Memory B cell (primary cell): ENCODE measurements around the gene SMTNL2.

Experiments
- ATAC-seq: fragments of 150-1000 bp; cut with Tn5 transposase; 2 replicates; pipeline ENCODE4 v1.10.0; 2021; ENCODE audit warnings: low read depth, mild to moderate bottlenecking, moderate library complexity
- DNase-seq, 2 donors: peaks; one replicate each; pipeline ENCODE4 v3.0.0; 2022; ENCODE audit warnings: low spot score in 2 of 2
- H3K27ac Mint-ChIP-seq: one replicate; pipeline ENCODE4 v1.8.0; 2022; ENCODE audit warnings: mild to moderate bottlenecking, moderate library complexity, mixed read lengths
- H3K27me3 Mint-ChIP-seq: one replicate; pipeline ENCODE4 v1.8.0; 2022; ENCODE audit warnings: mixed read lengths
- H3K36me3 Mint-ChIP-seq: one replicate; pipeline ENCODE4 v1.8.0; 2022; ENCODE audit warnings: mild to moderate bottlenecking, mixed read lengths
- H3K4me1 Mint-ChIP-seq: one replicate; pipeline ENCODE4 v1.8.0; 2022; ENCODE audit warnings: mixed read lengths
- H3K4me3 Mint-ChIP-seq: one replicate; pipeline ENCODE4 v1.8.0; 2022; ENCODE audit warnings: mild to moderate bottlenecking, moderate library complexity, mixed read lengths
- H3K9me3 Mint-ChIP-seq: one replicate; pipeline ENCODE4 v1.8.0; 2022; ENCODE audit warnings: mixed read lengths

SMTNL2 gene

DNA sequence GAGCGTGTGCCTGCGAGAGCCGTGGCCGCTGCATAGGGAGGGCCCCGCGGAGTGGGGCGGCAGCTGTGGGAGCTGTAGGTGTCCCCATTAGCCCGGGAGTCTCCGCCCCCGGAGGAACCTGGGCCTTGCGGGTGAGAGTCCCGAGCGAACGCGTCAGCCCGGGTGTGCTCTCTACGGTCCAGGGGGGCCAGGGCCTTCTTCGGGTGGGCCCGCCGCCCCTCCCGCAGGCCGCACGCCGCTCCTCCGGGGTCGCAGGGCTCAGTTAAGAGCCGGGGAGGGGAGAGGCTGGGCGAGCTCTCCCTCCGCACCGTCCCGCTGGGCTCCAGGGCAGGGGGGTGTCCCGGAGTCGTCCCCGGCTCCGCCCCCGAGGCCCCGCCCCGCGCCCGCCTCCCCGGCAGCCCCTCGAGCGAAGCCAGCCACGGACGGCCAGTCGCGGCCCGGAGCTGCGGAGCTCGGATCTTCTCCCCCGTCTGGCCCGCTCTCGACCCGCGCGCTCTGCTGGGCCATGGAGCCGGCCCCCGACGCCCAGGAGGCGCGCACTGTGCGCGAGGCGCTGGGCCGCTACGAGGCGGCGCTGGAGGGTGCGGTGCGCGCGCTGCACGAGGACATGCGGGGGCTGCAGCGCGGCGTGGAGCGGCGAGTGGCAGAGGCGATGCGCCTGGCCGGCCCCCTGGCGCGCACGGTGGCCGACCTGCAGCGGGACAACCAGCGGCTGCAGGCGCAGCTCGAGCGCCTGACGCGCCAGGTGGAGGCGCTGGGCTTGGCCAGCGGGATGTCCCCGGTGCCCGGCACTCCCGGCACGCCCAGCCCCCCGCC is at the start of gene SMTNL2:
Gene SMTNL2 (plus strand): TSS at position 429 of the 816 bp plus-strand sequence. CDS start 77 bp downstream, at position 506.
- H3K9me3 Mint-ChIP-seq, result no peaks in the 10 kb centered on the region
- ATAC-seq (peak; percentile 57), DNase-seq (peak in 1 of 2 donors; percentile 25)
- no peaks in the 10 kb centered on the region for H3K36me3 Mint-ChIP-seq
- H3K27ac Mint-ChIP-seq, result no peak within 1 kb of the TSS
- H3K4me3 Mint-ChIP-seq, result peak within 1 kb of the TSS; percentile 81
- H3K27me3 Mint-ChIP-seq, result peaks cover 34% of the 10 kb centered on the region
- peaks cover 5% of the 10 kb centered on the region for H3K4me1 Mint-ChIP-seq

DNA sequence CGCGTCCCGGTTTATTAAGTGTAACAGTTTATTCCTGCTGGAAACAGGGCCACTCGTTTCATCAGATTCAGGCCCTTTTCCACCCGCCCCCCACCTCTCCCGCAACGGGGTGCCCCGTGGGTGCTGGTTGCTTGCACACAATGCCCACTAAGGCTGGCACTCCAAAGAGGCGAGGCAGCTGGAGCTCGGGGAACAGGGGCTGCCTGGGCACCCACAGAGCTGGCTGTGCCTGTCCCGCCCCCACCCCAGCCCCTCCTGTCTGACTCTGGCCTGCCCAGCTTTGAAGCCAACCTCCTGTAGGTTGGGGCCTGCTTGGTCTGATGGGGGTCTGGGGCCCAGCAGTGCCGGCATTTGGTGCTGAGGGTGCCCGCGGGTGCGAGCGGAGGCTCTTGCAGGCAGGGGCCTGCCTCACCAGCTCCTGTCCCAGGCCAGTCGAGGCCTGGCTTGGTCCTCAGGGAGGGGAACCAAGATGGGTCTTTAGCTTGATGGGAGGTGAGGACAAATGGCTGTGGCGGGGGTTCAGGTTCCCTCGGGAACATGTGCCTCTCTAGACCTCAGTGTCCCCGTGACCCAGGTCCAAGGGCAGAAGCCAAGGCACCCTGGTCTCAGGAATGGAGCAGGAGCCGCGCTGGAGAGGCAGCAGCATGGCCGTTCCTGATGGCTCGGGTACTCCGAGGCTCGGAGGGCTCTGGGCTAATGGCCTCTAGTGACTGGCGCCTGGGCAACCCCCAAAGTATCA is 49.2 kb upstream of the SMTNL2 start:
- H3K9me3 Mint-ChIP-seq, result no peaks in the 10 kb centered on the region
- H3K27ac Mint-ChIP-seq, result no peak overlapping the region
- no peak for ATAC-seq
- peaks cover 11% of the 10 kb centered on the region for H3K4me1 Mint-ChIP-seq
- H3K36me3 Mint-ChIP-seq, result peaks cover 3% of the 10 kb centered on the region
- no peak overlapping the region for H3K4me3 Mint-ChIP-seq
- no peak for DNase-seq
- H3K27me3 Mint-ChIP-seq, result peaks cover 12% of the 10 kb centered on the region

DNA sequence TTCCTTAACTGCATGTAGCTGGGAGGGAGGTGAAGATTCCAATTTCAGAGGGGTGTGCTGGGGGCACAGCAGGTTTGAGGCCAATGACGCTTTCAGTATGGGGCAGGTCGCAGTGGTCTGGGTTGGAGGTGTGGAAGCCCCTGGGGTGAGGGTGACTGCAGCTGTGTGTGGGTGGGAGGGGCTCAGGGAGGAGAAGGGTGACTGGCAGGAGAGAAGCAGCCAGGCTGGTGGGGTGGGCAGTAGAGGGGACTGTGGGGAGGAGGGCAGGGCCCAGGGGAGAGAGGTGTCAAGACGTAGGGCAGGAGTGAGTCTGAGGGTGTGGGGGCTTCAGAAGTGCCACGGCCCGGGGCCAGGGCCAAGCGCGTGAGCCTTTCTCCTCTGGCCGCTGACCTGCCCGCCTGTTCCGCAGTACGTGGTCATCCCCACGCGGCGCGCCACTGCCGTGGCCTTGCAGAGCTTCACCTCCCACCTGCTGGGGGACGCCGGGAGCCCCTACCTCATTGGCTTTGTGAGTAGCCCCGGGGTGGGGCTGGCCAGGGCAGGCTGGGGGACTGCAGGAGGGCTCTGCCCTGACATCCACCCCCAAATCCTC is 48.6 kb upstream of the SMTNL2 start:
- no peak for DNase-seq

DNA sequence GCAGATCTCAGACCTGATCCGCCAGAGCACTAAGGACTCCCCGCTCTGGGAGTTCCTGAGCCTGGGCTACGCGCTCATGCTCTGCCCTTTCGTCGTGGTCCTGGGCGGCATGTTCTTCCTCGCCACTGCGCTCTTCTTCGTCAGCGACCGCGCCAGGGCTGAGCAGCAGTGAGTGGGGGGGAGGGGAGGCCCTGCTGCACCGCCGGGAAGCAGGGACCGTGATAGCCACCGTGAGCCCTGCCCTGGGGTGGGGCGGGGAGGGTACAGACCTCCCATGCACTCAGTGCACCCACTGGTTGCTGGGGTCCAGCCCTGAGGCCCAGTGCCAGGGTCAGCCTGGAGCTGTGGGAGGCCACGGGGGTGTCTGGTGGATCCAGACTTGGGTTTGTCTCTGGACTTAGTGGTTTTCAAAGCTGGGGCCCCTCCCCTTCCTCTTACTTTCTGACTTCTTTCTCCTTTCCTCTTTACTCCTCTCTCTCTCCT is 48.0 kb upstream of the SMTNL2 start:
- peaks cover 11% of the 10 kb centered on the region for H3K4me1 Mint-ChIP-seq
- ATAC-seq, result no peak
- H3K9me3 Mint-ChIP-seq, result no peaks in the 10 kb centered on the region
- no peak for DNase-seq
- peaks cover 12% of the 10 kb centered on the region for H3K27me3 Mint-ChIP-seq
- H3K4me3 Mint-ChIP-seq, result peak overlapping the region; percentile 6
- H3K36me3 Mint-ChIP-seq, result peaks cover 6% of the 10 kb centered on the region
- H3K27ac Mint-ChIP-seq, result no peak overlapping the region

More for the DNA sequence above, 48.6 kb upstream of the SMTNL2 start:
- H3K27ac Mint-ChIP-seq, result no peak overlapping the region
- peaks cover 11% of the 10 kb centered on the region for H3K4me1 Mint-ChIP-seq
- H3K9me3 Mint-ChIP-seq, result no peaks in the 10 kb centered on the region
- no peak overlapping the region for H3K4me3 Mint-ChIP-seq
- H3K36me3 Mint-ChIP-seq, result peaks cover 3% of the 10 kb centered on the region
- no peak for ATAC-seq
- peaks cover 12% of the 10 kb centered on the region for H3K27me3 Mint-ChIP-seq

DNA sequence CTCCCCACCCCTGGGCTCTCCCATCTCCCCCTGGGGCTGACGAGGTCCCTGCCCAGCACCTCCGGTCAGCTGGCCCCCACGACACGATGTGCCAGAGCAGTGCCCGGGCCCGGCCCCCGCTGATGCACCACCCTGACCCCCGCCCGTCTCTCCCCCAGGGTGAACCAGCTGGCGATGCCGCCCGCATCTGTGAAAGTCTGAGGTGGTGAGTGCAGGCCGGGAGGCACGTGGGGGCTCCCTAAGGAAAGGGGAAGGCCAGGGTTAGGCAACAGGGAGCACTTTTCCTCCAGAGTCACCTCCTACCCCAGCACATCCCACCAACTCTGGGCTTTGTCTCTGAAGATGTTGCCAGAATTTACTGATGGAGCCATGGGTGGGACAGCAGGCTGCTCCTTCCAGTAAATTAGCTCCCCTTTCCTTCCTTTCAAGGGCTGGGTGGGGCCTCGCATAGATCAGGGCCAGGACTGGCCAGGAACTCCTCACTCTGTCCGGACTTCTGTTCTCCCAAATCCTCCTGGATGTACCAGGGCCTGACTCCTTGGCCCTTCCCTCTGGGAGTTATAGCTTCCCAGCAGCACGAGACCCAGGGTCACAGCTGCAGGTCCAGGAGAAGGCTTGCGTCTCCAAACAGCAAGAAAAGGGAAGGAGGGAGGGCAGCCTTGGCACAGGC is 47.5 kb upstream of the SMTNL2 start:
- peaks cover 11% of the 10 kb centered on the region for H3K4me1 Mint-ChIP-seq
- H3K27me3 Mint-ChIP-seq, result peaks cover 12% of the 10 kb centered on the region
- H3K27ac Mint-ChIP-seq, result no peak overlapping the region
- ATAC-seq, result no peak
- H3K36me3 Mint-ChIP-seq, result peaks cover 6% of the 10 kb centered on the region
- H3K9me3 Mint-ChIP-seq, result no peaks in the 10 kb centered on the region
- peak overlapping the region; percentile 6 for H3K4me3 Mint-ChIP-seq
- DNase-seq, result no peak

DNA sequence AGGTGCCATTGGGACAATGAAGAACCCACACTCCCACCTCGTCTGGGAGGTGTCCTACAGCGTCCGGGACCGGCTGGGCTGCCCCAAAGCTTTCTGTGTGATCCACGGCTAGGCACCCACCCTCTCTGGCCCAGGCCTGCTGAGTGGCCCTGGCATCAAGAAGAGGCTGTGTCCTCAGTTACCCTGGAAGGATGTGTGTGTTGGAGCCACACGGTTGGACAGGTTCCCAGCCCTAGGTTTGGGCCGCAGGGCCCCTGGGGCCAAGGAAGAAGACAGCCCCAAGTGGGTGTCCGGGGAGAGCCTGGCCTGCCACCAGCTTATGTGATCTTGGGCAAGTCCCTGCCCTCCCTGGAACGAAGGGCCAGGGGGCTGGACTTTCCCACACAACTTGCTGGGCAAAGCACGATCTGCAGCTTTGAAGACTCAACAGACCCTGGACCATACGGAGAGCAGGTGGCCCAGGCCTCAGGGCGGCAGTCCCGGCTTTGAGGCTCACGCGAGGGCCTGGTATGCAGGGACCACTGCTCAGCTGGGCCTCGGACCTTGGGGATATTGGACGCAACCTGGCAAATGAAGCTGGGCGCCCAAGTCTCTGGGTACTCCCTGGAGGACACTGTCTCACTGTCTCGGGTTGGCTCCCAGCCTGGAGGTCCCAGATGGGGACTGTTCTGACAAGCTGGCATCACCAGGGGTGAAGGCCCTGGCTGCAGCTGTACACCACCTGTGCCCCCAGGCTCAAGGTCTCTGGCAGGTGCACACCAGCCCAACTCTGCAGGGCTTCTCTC is 46.7 kb upstream of the SMTNL2 start:
- no peak overlapping the region for H3K27ac Mint-ChIP-seq

DNA sequence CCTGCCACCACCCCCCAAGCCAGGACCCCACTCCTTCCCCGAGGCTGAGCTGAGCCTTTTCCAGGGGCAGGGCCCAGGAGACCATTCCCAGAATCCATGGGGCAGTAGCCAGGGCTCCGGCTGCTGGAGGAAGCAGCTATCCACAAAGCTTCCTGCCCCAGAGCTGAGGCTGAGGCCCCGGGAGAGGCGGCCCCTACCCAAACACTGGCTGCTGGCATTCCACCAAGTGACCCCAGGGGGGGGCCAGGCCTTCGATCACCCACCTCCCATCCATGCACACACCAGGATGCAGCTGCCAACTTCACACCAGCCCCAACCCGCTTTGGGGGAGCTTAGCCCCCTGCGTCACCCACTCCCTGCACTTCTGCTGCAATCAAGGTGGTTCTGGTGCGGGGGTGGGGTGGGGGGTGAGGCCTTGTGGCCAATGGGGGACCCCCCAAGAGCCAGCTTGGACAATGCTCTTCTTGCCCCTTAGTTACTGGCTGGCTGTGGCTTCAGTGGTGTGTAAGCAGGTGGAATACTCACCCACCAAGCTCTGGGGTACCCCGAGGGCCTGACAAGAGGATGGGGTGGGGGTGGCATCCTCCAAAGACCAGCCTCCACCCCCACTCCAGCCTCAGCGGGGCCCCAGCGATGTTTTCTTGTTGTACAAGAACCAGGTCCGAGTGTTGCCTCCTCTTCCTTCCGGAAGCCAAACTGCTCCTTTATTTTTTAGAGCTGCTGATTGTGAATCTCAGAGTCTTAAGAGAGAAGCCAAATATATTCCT is 45.9 kb upstream of the SMTNL2 start:
- H3K27me3 Mint-ChIP-seq, result peaks cover 5% of the 10 kb centered on the region
- peaks cover 9% of the 10 kb centered on the region for H3K4me1 Mint-ChIP-seq
- no peak overlapping the region for H3K4me3 Mint-ChIP-seq
- ATAC-seq, result no peak
- H3K27ac Mint-ChIP-seq, result no peak overlapping the region
- DNase-seq, result no peak
- no peaks in the 10 kb centered on the region for H3K9me3 Mint-ChIP-seq
- peaks cover 12% of the 10 kb centered on the region for H3K36me3 Mint-ChIP-seq

More for the DNA sequence above, 46.7 kb upstream of the SMTNL2 start:
- DNase-seq (no peak), ATAC-seq (no peak)
- Mint-ChIP-seq H3K4me1 (peaks cover 9% of the 10 kb centered on the region), H3K9me3 (no peaks in the 10 kb centered on the region), H3K36me3 (peaks cover 12% of the 10 kb centered on the region), H3K4me3 (no peak overlapping the region), H3K27me3 (peaks cover 8% of the 10 kb centered on the region)

DNA sequence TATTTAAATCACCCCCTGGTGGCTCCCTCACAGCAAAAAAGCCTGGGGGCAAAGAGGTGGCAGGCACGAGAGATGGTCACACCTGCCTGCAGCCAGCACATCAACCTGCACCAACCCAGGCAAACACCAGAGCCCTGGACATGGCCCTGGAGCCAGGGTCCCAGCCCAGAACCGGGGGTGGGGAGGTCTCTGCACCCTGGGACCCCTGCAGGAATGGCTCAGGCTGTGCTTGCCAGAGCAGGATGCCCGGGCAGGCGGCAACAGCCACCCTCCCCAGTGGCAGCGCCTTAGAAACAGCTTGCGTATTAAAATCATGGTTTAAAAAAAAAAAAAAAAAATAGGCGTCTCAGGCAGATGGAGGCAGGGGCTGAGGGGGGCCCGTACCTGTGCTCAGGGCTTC is 45.3 kb upstream of the SMTNL2 start:
- H3K4me3 Mint-ChIP-seq, result no peak overlapping the region
- DNase-seq (no peak), ATAC-seq (no peak)

DNA sequence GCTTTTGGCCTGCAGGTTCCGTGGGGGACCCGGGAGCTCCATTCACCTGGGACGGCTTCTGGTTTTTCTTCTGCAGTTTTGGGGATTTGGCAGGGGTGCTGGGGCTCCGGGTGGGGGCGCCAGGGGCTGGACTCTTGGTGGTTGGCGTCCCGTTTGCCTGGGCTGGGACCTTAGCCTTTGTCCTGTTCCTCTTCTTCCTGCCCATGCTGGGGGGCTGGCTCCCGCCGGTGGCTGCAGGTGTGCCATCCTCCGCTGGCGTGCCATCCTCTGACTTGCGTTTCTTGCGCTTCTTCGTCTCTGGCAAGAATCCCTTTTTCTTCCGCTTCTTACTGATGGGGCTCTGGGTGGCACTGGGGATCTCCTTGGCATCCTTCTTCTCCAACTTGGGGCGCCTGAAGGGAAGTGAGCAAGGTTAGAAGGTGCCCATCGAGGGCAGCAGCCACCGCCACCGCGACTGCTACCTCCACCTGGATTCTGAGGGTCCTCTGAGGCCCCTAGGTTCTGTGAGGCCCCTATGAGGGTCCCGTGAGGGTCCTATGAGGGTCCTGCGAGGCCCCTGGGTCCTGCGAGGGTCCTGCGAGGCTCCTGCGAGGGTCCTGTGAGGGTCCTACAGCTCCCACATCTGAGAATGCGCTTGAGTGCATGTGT is 44.6 kb upstream of the SMTNL2 start:
- ATAC-seq (no peak), DNase-seq (no peak)
- no peak overlapping the region for H3K27ac Mint-ChIP-seq
- peaks cover 18% of the 10 kb centered on the region for H3K36me3 Mint-ChIP-seq
- no peak overlapping the region for H3K4me3 Mint-ChIP-seq
- H3K4me1 Mint-ChIP-seq, result peaks cover 9% of the 10 kb centered on the region
- no peaks in the 10 kb centered on the region for H3K27me3 Mint-ChIP-seq
- H3K9me3 Mint-ChIP-seq, result no peaks in the 10 kb centered on the region

More for the DNA sequence above, 45.3 kb upstream of the SMTNL2 start:
- H3K36me3 Mint-ChIP-seq, result peaks cover 17% of the 10 kb centered on the region
- H3K27ac Mint-ChIP-seq, result no peak overlapping the region
- peaks cover 9% of the 10 kb centered on the region for H3K4me1 Mint-ChIP-seq
- H3K27me3 Mint-ChIP-seq, result peaks cover 4% of the 10 kb centered on the region
- H3K9me3 Mint-ChIP-seq, result no peaks in the 10 kb centered on the region

DNA sequence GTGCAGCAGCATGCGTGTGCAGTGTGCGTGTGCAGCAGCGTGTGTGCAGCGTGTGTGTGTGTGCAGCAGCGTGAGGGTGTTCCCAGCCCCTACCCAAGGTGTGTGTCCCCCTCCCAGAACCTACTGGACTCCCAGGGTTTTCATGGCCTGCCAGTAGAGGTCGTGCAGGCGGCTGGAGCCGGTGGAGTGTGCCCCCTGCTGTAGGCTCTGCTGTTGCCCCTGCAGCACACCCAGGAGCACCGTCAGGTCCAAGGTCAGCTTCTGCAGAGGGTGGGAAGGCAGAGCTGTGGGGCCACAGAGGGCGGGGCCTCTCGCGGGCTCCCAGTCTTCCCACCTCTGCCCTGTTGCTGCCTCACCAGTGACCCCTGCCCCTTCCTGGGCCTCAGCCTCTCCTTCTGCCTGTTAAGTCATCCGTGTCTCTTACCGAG is 44.1 kb upstream of the SMTNL2 start:
- H3K4me3 Mint-ChIP-seq, result no peak overlapping the region
- no peak overlapping the region for H3K27ac Mint-ChIP-seq
- H3K27me3 Mint-ChIP-seq, result no peaks in the 10 kb centered on the region
- ATAC-seq (no peak), DNase-seq (no peak)
- H3K9me3 Mint-ChIP-seq, result no peaks in the 10 kb centered on the region
- peaks cover 22% of the 10 kb centered on the region for H3K36me3 Mint-ChIP-seq
- peaks cover 9% of the 10 kb centered on the region for H3K4me1 Mint-ChIP-seq

DNA sequence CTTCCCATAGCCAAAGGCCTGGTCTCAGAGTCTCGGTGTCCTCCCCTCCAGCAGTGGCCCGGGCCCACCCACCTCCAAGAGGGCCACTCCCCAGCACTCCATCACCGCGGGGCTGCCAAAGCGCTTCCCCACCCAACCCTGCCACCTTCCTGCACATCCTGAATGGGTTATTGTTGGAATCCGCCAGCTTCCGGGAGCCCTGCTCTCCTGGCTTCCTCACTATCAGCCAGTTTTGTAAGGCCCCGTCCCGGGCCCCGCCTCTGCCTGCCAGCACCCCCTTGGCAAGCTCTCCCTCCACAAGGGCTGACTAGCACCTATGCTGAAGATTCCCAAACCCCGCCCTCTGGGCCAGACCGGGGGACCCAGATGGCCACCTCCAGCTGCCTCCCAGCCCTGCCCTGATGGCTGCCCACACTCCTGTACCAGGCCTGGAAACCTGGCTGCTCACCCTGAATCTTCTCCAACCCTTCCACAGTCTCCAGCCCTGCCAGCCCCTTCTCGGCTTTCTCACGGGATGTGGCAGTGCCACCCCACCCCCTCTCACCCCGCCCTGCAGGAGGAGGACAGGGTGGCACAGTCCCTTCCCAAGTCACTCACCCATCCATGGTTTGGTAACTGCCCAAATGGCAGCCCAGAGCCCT is 43.5 kb upstream of the SMTNL2 start:
- H3K27ac Mint-ChIP-seq, result no peak overlapping the region
- H3K36me3 Mint-ChIP-seq, result peaks cover 22% of the 10 kb centered on the region
- ATAC-seq (no peak), DNase-seq (no peak)
- no peaks in the 10 kb centered on the region for H3K27me3 Mint-ChIP-seq
- no peaks in the 10 kb centered on the region for H3K9me3 Mint-ChIP-seq
- H3K4me3 Mint-ChIP-seq, result no peak overlapping the region
- peaks cover 7% of the 10 kb centered on the region for H3K4me1 Mint-ChIP-seq
